Stimulated activated naive CD8-positive, alpha-beta T cell treated with anti-CD3 and anti-CD28 coated beads, Interleukin-15, Interleukin-2, amounts not matched to agents 100 ng/mL and 50 ng/mL, for 24 hours (primary cell): ENCODE data around the gene DPY19L1.
"Not testable (repeated sequence)": the region's sequence is repeated elsewhere in the genome, so short reads cannot be mapped to it uniquely, and the experiment has no call there.

Experiments used
- H3K27ac Mint-ChIP-seq: one replicate; pipeline ENCODE4 v1.8.0; 2021; ENCODE audit warnings: mild to moderate bottlenecking, mixed read lengths
- H3K27me3 Mint-ChIP-seq: one replicate; pipeline ENCODE4 v1.8.0; 2021; ENCODE audit warnings: mixed read lengths
- H3K36me3 Mint-ChIP-seq: one replicate; pipeline ENCODE4 v1.8.0; 2021; ENCODE audit warnings: low read depth, mixed read lengths
- H3K4me1 Mint-ChIP-seq: one replicate; pipeline ENCODE4 v1.8.0; 2021; ENCODE audit warnings: low read depth, mixed read lengths
- H3K4me3 Mint-ChIP-seq: one replicate; pipeline ENCODE4 v1.8.0; 2021; ENCODE audit warnings: mild to moderate bottlenecking, mixed read lengths
- H3K9me3 Mint-ChIP-seq: one replicate; pipeline ENCODE4 v1.8.0; 2021; ENCODE audit warnings: mixed read lengths

DPY19L1 gene

DNA sequence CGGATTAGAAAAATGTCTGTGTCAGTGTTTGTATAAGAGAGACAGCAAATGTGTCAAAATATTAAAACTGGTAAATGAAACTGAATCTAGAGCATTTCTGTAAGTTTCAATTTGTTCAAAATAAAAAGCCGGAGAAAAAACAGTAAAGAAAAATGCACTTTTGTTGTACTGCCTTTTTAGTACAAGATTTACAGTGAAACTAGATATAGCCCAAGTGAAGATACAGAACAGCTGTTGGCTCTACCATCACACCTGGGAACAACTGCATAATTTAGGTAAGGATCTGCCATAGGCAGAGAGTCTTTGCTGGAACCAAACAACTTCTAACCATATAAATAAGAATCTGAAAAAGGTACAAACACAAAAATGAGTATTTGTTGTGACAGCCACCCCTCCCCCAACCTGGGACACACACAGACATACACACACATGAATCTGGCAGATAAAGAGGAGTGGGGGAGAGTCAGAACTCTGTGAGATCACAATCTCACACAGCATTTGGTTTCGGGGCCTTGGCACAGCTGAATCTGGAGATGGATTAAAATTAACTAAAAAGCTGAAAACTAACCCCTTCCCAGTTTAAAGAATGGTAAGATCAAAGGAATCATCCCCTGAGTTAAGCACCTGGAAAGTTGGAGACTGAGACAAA, 54.8 kb downstream of the DPY19L1 start:
- H3K36me3 Mint-ChIP-seq: peaks cover 8% of the 10 kb centered on the region
- H3K27ac Mint-ChIP-seq: no peak overlapping the region
- no peaks in the 10 kb centered on the region for H3K9me3 Mint-ChIP-seq
- no peaks in the 10 kb centered on the region for H3K4me1 Mint-ChIP-seq
- no peak overlapping the region for H3K4me3 Mint-ChIP-seq
- no peaks in the 10 kb centered on the region for H3K27me3 Mint-ChIP-seq

DNA sequence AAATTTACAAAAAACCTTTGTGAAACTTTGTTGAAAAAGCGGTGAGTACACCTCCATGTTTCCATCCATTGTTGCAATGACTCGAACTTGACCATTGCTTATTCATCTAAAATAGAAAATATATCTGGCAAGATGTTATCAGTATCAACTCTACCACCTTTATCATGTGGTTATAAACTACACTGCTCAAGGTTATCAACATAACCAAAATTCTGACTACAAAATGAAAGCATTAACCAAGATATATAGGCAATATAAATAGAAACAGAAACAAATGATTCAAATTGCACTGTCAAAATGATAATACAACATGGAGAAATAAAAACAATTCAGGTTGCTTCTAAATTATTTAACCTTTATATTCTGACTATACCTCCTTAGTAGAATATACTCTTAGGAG, 58.2 kb downstream of the DPY19L1 start:
- not testable (repeated sequence) for H3K27me3 Mint-ChIP-seq, H3K4me3 Mint-ChIP-seq, H3K9me3 Mint-ChIP-seq, H3K27ac Mint-ChIP-seq, H3K4me1 Mint-ChIP-seq
- H3K36me3 Mint-ChIP-seq: peaks cover 13% of the 10 kb centered on the region

DNA sequence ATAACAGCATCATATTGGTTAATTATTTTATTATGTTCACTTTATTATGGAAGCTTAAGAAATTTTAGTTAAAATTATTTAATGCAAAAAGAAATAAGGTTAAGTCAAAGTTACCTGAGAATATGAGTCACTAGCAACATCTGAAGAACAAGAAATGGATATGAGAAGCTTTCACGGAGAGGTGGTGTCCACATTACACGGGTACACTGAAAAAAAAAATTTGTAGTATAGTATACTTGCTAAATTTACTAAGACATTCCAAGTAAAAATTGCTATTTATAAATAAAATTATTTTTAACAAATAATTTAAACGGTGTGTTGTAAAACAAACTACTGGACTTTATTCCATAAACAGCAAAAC, 63.9 kb downstream of the DPY19L1 start:
- H3K36me3 Mint-ChIP-seq: peaks cover 19% of the 10 kb centered on the region
- no peak overlapping the region for H3K4me3 Mint-ChIP-seq
- no peaks in the 10 kb centered on the region for H3K27me3 Mint-ChIP-seq
- H3K4me1 Mint-ChIP-seq: peaks cover 6% of the 10 kb centered on the region
- H3K9me3 Mint-ChIP-seq: no peaks in the 10 kb centered on the region
- no peak overlapping the region for H3K27ac Mint-ChIP-seq

DNA sequence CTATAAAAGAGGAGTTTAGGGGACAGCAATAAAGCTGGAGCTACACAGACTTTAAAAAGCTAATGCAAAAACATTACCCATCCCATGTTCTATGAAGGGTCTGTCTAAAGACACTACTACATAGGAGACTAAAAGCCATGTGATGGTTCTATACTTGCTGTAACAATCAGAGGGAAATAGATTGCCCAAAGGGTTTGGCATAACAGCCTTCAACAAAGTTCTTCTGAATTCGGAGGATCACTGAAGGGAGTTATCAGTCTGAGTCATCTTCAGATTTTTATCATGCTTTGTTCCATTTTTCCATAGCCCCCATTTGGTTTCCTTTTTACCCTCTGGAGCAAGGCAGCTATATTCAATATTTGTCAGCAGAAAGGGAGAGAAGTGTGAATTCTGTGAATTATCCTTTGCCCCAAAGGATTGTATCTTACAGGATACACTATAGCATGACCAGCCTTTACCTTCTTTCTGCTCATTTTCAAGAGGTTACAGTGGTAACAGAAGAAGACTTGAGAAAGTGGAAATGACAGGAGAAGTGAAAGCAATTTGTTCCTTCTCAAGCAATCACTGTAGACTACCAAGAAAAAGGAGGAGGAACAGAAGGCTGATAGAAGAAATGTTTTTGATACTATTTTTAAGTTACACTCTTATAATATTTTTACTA, 64.4 kb downstream of the DPY19L1 start:
- not testable (repeated sequence) for H3K9me3 Mint-ChIP-seq, H3K27me3 Mint-ChIP-seq, H3K4me1 Mint-ChIP-seq, H3K27ac Mint-ChIP-seq, H3K4me3 Mint-ChIP-seq
- H3K36me3 Mint-ChIP-seq: peaks cover 20% of the 10 kb centered on the region

DNA sequence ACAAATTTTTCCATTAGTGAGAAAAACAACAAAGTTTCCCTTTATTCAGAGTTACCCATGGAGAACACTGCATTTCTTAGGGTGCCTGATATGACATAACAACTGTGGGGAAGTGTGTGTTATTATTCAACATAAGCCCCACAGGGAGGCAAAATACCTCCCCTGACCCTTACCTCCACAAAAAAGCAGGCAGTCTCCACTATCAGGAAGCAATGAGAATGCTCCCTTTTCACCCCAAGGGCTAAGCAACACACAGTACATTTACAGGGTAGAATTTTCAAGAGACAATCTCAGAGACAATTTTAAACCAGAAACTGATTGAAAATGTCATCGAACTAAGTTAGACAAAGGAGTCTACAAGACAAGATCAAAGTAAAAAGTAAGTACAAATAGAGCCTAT, 69.5 kb downstream of the DPY19L1 start:
- H3K27me3 Mint-ChIP-seq, H3K27ac Mint-ChIP-seq, H3K9me3 Mint-ChIP-seq, H3K4me3 Mint-ChIP-seq, H3K4me1 Mint-ChIP-seq: not testable (repeated sequence)
- H3K36me3 Mint-ChIP-seq: peaks cover 23% of the 10 kb centered on the region

DNA sequence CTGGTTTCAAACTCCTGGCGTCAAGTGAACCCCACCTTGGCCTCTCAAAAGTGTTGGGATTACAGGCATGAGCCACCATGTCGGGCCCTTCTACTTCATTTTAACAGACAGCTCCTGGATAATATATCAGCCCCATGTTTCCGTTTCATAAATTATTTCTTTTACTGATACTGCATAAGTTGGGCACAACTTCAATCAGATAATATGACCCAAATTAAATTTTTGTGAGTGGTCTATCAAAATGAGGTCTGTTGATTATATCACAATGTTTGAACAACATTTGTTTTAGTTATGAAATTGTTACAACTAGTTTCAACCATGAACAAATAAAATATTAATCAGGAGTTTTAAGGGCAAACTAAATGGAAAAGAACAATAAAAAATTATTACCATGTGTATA, 70.8 kb downstream of the DPY19L1 start:
- not testable (repeated sequence) for H3K4me1 Mint-ChIP-seq, H3K4me3 Mint-ChIP-seq, H3K27me3 Mint-ChIP-seq, H3K27ac Mint-ChIP-seq, H3K9me3 Mint-ChIP-seq
- peaks cover 20% of the 10 kb centered on the region for H3K36me3 Mint-ChIP-seq

DNA sequence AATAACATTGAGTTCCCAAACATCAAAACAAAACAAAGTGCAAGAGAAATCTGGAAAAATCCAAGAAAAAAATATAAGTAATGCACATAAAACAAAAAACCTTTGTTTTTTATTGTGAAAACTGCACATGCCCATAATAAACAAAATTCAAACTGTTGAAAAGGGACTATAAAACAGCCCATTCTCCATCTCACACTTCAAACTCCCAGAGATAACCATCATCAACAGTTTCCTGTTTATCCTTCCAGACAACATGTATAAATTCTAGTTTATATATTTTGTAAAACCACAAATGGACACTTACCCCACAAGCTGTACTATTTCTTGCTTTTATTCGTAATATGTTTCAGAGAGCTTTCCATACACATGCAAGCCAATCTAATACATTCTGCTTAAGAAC, 79.3 kb downstream of the DPY19L1 start:
- no peak overlapping the region for H3K27ac Mint-ChIP-seq
- H3K9me3 Mint-ChIP-seq: no peaks in the 10 kb centered on the region
- no peak overlapping the region for H3K4me3 Mint-ChIP-seq

DNA sequence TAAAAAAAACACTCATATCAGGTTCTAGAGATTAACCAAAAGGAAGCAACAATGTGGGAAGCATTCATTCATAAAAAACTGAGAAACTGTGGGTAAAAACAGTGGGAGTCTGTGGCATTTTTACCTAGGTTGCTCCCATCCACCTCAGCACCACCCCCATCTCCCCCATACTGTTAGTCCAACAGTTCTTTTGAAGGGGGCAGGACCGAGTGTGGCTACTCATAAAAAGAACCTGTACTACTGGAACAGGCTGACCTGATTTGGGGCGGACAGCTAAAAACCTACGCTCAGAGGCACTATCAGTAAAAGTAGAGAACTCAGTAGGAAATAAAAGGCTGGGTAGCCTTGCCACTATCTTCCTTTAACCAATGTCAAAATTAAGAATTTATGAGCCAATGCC, 84.5 kb downstream of the DPY19L1 start:
- H3K27ac Mint-ChIP-seq: no peak overlapping the region
- no peaks in the 10 kb centered on the region for H3K9me3 Mint-ChIP-seq
- H3K36me3 Mint-ChIP-seq: peaks cover 14% of the 10 kb centered on the region
- H3K4me3 Mint-ChIP-seq: no peak overlapping the region
- no peaks in the 10 kb centered on the region for H3K27me3 Mint-ChIP-seq
- no peaks in the 10 kb centered on the region for H3K4me1 Mint-ChIP-seq

More for the DNA sequence above, 79.3 kb downstream of the DPY19L1 start:
- no peaks in the 10 kb centered on the region for H3K4me1 Mint-ChIP-seq
- peaks cover 25% of the 10 kb centered on the region for H3K36me3 Mint-ChIP-seq
- no peaks in the 10 kb centered on the region for H3K27me3 Mint-ChIP-seq

DNA sequence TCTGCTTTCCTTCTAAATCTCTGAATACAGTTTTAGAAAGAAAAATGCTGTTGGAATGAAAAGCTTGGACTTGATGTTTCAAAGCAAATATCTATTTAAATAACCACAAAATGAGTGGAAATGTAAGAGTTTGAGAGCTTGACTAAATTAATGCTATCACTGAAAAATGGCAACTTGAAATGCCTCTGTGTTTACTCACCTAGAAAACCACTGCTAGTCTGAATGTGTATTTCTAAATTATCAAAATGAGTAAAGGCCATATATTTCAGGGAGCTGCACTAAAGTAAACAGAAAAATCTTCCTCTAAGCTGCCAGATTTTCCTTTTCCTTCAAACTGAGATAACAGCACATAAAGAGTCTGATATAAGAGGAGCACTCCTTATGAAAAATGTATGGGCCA, 87.9 kb downstream of the DPY19L1 start:
- Mint-ChIP-seq H3K27me3 (no peaks in the 10 kb centered on the region), H3K27ac (no peak overlapping the region), H3K36me3 (peaks cover 17% of the 10 kb centered on the region), H3K9me3 (no peaks in the 10 kb centered on the region), H3K4me1 (no peaks in the 10 kb centered on the region), H3K4me3 (no peak overlapping the region)

DNA sequence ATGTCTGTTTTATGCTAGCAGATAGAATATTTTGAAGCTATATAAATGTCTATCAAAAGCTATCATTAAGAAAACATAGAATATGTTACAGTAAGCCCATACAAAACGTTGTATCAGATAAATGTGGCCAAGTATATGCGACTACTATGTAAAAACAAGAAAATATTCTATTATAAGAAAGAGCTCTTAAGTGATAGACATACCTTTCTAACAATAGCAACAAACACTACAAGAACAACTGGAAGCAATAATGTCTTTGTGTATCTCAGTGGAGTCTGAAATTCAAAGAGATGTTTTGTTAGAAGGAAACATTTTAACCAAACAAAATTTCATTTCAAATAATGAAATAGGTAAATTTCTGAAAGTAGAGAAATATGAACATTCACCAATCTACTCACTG, 89.9 kb downstream of the DPY19L1 start:
- not testable (repeated sequence) for H3K4me1 Mint-ChIP-seq, H3K36me3 Mint-ChIP-seq, H3K9me3 Mint-ChIP-seq, H3K4me3 Mint-ChIP-seq, H3K27ac Mint-ChIP-seq, H3K27me3 Mint-ChIP-seq

DNA sequence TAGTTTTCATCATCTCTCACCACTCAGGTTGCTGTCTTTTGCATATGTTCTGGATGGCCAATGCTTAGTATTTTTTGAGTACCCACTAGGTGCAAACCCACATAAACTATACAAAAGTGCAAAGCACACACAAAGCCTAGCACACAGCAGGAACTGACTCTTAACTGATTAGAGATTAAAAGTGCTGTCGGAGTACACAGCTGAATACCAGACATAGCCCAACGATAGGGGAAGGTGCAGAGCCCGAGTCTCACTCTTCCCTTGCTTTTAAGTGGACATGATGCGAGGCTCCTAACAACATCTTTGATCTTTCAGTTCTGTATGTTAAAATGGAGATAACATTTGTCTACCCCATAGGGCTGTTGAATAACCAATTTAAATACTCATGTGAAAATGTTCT, 90.8 kb downstream of the DPY19L1 start:
- no peaks in the 10 kb centered on the region for H3K4me1 Mint-ChIP-seq

DNA sequence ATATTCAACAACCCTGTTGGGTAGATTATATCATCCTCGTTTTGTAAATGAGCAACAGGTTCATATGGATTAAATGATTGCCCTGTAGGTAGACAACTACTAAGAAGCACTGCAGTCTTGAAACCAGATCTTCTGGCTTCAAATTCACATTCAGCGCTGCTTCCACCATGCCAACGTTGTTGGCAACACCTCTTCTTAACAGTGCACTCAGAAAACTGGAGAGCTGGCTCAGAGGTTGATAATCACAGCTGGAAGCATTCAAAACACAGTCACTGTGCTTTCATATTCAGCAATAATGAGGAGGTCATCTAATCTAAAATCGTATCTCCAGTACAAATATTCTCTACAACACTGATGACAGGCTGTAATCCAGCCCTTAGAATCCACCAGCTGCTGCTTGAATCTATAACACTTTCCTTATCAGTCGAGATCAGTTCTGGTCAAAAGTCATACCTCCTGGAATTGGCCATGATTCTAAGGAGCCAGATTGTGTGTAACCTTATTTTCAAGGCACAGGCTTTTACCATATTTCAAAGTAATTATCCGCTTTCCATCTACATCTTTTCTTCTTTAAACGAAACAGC, 91.3 kb downstream of the DPY19L1 start:
- not testable (repeated sequence) for H3K4me1 Mint-ChIP-seq, H3K9me3 Mint-ChIP-seq, H3K4me3 Mint-ChIP-seq, H3K27me3 Mint-ChIP-seq, H3K36me3 Mint-ChIP-seq, H3K27ac Mint-ChIP-seq

More for the DNA sequence above, 90.8 kb downstream of the DPY19L1 start:
- Mint-ChIP-seq H3K4me3 (no peak overlapping the region), H3K27ac (no peak overlapping the region), H3K27me3 (no peaks in the 10 kb centered on the region), H3K36me3 (peaks cover 8% of the 10 kb centered on the region), H3K9me3 (no peaks in the 10 kb centered on the region)

DNA sequence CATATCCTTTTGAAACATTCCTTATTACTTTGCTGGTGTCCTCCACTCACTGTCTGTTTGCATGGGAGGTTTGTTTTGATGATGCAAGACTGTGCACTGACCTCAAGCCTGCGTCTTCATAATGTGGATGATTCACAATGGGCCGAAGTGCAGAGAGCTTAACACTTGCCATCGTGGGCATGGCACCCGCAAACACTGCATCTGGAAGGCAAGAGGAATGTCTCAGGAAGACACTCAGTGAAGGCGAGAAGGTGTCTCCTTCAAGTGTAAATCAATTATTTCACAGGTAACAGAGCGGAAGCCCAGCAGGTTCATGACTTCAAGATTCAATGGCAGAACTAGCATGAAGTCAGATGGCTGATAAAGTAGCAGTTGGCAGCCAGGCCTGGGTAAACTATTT, 98.1 kb downstream of the DPY19L1 start:
- H3K4me3 Mint-ChIP-seq: no peak overlapping the region
- H3K27ac Mint-ChIP-seq: no peak overlapping the region
- peaks cover 17% of the 10 kb centered on the region for H3K36me3 Mint-ChIP-seq
- H3K9me3 Mint-ChIP-seq: no peaks in the 10 kb centered on the region
- H3K4me1 Mint-ChIP-seq: no peaks in the 10 kb centered on the region
- H3K27me3 Mint-ChIP-seq: no peaks in the 10 kb centered on the region

DNA sequence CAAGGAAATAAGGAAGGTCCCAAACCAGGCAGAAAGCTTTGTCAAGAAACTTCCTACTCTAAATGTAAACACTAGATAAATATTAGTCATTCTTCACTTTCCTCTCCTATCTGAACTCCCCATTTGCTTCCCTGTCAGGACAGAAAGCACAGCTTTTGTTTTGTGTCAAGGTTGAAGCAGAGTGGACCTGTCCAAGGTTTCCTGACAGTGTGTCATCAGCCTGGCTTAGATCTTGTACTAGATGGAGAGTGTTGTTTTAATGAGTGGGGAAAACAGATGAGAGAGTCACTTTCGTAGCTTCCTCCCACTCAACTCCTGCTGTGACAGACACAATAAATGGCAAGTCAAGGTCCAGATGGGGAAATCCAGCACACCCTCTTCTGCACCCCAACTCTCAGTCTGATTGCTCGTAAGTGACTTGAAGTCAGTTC, 101.5 kb downstream of the DPY19L1 start:
- not testable (repeated sequence) for H3K4me1 Mint-ChIP-seq, H3K27me3 Mint-ChIP-seq, H3K27ac Mint-ChIP-seq, H3K9me3 Mint-ChIP-seq, H3K4me3 Mint-ChIP-seq
- peaks cover 19% of the 10 kb centered on the region for H3K36me3 Mint-ChIP-seq

DNA sequence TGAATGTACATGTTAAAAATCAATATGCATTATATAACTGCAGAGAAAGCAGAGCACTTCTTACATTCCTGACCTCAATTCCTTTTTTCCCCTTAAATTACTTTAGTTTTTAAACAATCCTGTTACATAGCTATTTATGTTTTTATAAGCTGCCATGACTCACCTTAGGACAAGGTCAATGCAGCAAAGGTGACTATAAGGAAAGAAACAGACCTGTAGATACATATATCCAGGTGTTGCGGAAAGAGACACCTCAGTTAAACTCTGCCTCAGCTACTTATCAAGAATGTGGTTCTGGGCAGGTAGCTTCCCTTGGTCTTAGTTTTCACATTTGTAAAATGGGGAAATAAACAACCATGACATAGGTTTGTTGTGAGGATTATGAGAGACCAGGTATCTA, 105.5 kb downstream of the DPY19L1 start:
- Mint-ChIP-seq H3K36me3 (peaks cover 22% of the 10 kb centered on the region), H3K27ac (no peak overlapping the region), H3K9me3 (no peaks in the 10 kb centered on the region), H3K4me1 (no peaks in the 10 kb centered on the region), H3K4me3 (no peak overlapping the region), H3K27me3 (no peaks in the 10 kb centered on the region)

DNA sequence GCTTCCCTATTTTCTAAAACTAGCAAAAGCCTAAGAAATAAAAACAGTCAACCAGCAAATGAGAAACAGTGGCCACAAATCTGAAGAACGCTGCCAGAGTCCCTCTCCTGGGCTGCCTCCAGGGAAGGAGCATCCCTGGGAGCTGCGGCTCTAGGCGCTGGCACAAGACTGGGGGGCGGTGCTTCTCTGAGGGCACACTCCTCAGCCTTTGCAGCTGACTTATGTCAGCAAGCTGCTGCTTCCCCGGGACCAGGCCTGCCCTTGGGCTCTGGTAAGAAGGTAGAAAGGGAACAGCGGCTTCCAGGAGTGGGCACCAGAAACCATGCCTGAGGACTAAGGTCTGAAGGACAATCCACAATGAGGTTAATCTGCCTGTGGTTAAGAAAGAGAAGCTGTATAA, 107.5 kb downstream of the DPY19L1 start:
- not testable (repeated sequence) for H3K4me3 Mint-ChIP-seq, H3K27ac Mint-ChIP-seq, H3K4me1 Mint-ChIP-seq, H3K9me3 Mint-ChIP-seq, H3K27me3 Mint-ChIP-seq
- H3K36me3 Mint-ChIP-seq: peaks cover 20% of the 10 kb centered on the region
